CD8-positive, alpha-beta memory T cell (primary cell): ENCODE results near the gene MYO1H. TPM values are rescaled to one million over a fixed set of nuclear protein-coding genes. Genes with fewer than 3 reads are reported as not detected.
A peak's percentile ranks its signal among the peaks of the same experiment; 100 is the strongest.
"Not testable (repeated sequence)": the region's sequence is repeated elsewhere in the genome, so short reads cannot be mapped to it uniquely, and the experiment has no call there.

ENCODE experiments used
- CTCF ChIA-PET: fragments of 350-600 bp; sonication (Branson Sonifier 250); formaldehyde crosslinking; loops from one replicate; lab custom pipeline; 2021; ENCODE audit warnings: antibody characterized with exemption; lab: Charles Lee
- POLR2A ChIA-PET: fragments of 350-600 bp; sonication (Branson Sonifier 250); formaldehyde crosslinking; loops from one replicate; lab custom pipeline; 2021; ENCODE audit warnings: antibody characterized with exemption; lab: Charles Lee
- DNase-seq, 5 donors: peaks; one replicate each; pipeline versions ENCODE4 v3.0.0 to v3.0.0-alpha.2; 2020 to 2022; ENCODE audit warnings: mixed read lengths in 1 of 5
- H3K27ac ChIP-seq: one replicate; pipeline ENCODE4 v1.7.0; 2013; ENCODE audit warnings: low read depth, mild to moderate bottlenecking, low read length, moderate library complexity
- H3K27me3 ChIP-seq: 2 replicates; pipeline ENCODE4 v1.7.0; 2013; ENCODE audit warnings: low read length, mild to moderate bottlenecking; ENCODE audit not compliant: insufficient read depth, poor library complexity, severe bottlenecking
- H3K36me3 ChIP-seq: 2 replicates; pipeline ENCODE4 v1.7.0; 2013; ENCODE audit warnings: mild to moderate bottlenecking, low read length, moderate library complexity; ENCODE audit not compliant: insufficient read depth
- H3K4me1 ChIP-seq: 2 replicates; pipeline ENCODE4 v1.7.0; 2013; ENCODE audit warnings: mild to moderate bottlenecking, low read length, moderate library complexity; ENCODE audit not compliant: insufficient read depth
- H3K4me3 ChIP-seq: 2 replicates; pipeline ENCODE4 v1.7.0; 2013; ENCODE audit warnings: mild to moderate bottlenecking, low read length
- H3K9me3 ChIP-seq: 2 replicates; pipeline ENCODE4 v1.7.0; 2013; ENCODE audit warnings: mild to moderate bottlenecking, low read length
- H3K27ac Mint-ChIP-seq, 8 donors: one replicate each; pipeline ENCODE4 v1.8.0; 2020 to 2021; ENCODE audit warnings: mixed read lengths in 8 of 8, mild to moderate bottlenecking in 6 of 8, inconsistent platforms in 3 of 8, moderate library complexity in 3 of 8
- H3K27me3 Mint-ChIP-seq, 2 donors: one replicate each; pipeline ENCODE4 v1.8.0; 2020 to 2021; ENCODE audit warnings: mixed read lengths in 2 of 2, mild to moderate bottlenecking in 1 of 2, moderate library complexity in 1 of 2
- H3K36me3 Mint-ChIP-seq, 3 donors: one replicate each; pipeline ENCODE4 v1.8.0; 2020 to 2021; ENCODE audit warnings: mixed read lengths in 3 of 3, inconsistent platforms in 1 of 3, mild to moderate bottlenecking in 1 of 3
- H3K4me1 Mint-ChIP-seq, 3 donors: one replicate each; pipeline ENCODE4 v1.8.0; 2020 to 2021; ENCODE audit warnings: mixed read lengths in 3 of 3, inconsistent platforms in 1 of 3, mild to moderate bottlenecking in 1 of 3
- H3K4me3 Mint-ChIP-seq, 7 donors: one replicate each; pipeline ENCODE4 v1.8.0; 2020 to 2021; ENCODE audit warnings: mixed read lengths in 7 of 7, mild to moderate bottlenecking in 6 of 7, moderate library complexity in 4 of 7, inconsistent platforms in 2 of 7
- H3K9me3 Mint-ChIP-seq, 5 donors: one replicate each; pipeline ENCODE4 v1.8.0; 2020 to 2022; ENCODE audit warnings: mixed read lengths in 5 of 5, mild to moderate bottlenecking in 3 of 5, moderate library complexity in 2 of 5, inconsistent platforms in 1 of 5
- polyA plus RNA-seq: library from polyadenylated mRNA; unstranded; fragments of 300-500 nt; fragmentation: Illumina TruSeq; gene quantifications from one replicate; pipeline ENCODE4 v1.2.3, GENCODE V29; 2021
- total RNA-seq, 2 experiments: library from RNA; stranded (reverse); gene quantifications; one replicate each; pipeline ENCODE4 v1.2.3, GENCODE V29; 2021

MYO1H gene
- total and polyA plus RNA-seq, 3 experiments from 2014 or later, result not detected

DNA sequence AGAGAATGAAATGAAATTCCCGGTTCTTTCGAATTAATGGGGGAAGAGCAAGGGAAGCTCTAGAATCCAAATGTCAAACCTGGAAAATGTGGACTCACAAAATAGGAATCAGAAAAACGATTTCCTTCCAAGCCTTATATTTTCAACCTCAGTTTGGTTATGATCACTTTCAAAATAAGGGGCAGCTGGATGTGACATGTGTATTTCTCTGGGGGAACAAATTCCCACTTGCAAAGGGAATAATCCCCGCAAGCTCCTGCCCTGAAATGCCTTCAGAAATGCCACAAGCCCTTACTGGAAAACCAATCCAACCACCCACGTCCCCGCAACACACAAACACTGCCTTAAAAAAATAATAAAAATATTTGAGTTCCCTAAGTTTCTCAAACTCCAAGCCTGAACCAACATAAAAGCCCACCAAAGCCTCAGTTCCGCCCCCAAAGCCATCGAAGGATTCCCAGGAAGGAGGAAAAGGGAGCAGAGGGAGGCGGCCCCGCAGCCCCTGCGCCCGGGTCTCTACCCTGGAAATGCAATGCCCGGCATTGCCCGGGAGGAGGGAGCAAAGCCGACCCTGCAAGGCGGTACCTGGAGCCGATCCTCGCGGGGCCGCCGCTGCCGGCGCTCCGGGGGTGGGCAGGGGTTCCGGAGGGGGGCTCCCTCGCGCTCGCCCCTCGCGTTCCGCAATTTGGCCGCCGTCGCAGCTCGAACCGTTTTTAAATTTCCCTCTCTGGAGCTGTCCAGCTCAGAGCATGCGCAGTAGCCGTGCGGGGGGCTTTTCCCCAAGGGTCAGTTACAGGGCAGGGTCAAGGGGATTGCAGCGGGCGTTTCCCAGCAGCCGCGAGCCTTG is 38.9 kb upstream of the MYO1H start, which contains the start of gene FOXN4:
FOXN4 (minus strand) TSS at position 751 of the 847 bp plus-strand sequence. CDS start 963 bp downstream, outside the sequence.
- peak within 1 kb of the TSS; percentile 77 to 90 (median 83) for H3K4me3 Mint-ChIP-seq
- no peak for DNase-seq
- peaks cover 54 to 80% of the 10 kb centered on the region in 2 donors for H3K27me3 Mint-ChIP-seq
- Histone ChIP-seq H3K9me3 (no peaks in the 10 kb centered on the region), H3K36me3 (no peaks in the 10 kb centered on the region), H3K27ac (no peak within 1 kb of the TSS), H3K27me3 (peaks cover 20% of the 10 kb centered on the region), H3K4me1 (peaks cover 8% of the 10 kb centered on the region), H3K4me3 (no peak within 1 kb of the TSS)
- H3K36me3 Mint-ChIP-seq, result no peaks in the 10 kb centered on the region
- no peaks in the 10 kb centered on the region for H3K9me3 Mint-ChIP-seq
- ChIA-PET POLR2A (no interaction called here), CTCF (no interaction called here)
- H3K27ac Mint-ChIP-seq, result no peak within 1 kb of the TSS
- H3K4me1 Mint-ChIP-seq, result peaks cover 8 to 14% (median 9%) of the 10 kb centered on the region in 3 donors

- DNase-seq, result no peak
- H3K4me1 Mint-ChIP-seq, result peaks cover 8 to 14% (median 9%) of the 10 kb centered on the region in 3 donors
- no peaks in the 10 kb centered on the region for H3K36me3 Mint-ChIP-seq
- no peak overlapping the region for H3K4me3 ChIP-seq
- H3K9me3 Mint-ChIP-seq, result no peaks in the 10 kb centered on the region
- no peaks in the 10 kb centered on the region for H3K9me3 ChIP-seq
- peaks cover 20% of the 10 kb centered on the region for H3K27me3 ChIP-seq
- peaks cover 8% of the 10 kb centered on the region for H3K4me1 ChIP-seq
- H3K27ac Mint-ChIP-seq, result no peak overlapping the region
- H3K27ac ChIP-seq, result no peak overlapping the region
- H3K36me3 ChIP-seq, result no peaks in the 10 kb centered on the region
- POLR2A ChIA-PET, result no interaction called here
- CTCF ChIA-PET, result no interaction called here
- H3K4me3 Mint-ChIP-seq, result peak overlapping the region; percentile 77 to 90 (median 83)
- H3K27me3 Mint-ChIP-seq, result peaks cover 49 to 81% of the 10 kb centered on the region in 2 donors
These were observed 38.1 kb upstream of the MYO1H start for GRCh38 chr12:109309381-109310246.

DNA sequence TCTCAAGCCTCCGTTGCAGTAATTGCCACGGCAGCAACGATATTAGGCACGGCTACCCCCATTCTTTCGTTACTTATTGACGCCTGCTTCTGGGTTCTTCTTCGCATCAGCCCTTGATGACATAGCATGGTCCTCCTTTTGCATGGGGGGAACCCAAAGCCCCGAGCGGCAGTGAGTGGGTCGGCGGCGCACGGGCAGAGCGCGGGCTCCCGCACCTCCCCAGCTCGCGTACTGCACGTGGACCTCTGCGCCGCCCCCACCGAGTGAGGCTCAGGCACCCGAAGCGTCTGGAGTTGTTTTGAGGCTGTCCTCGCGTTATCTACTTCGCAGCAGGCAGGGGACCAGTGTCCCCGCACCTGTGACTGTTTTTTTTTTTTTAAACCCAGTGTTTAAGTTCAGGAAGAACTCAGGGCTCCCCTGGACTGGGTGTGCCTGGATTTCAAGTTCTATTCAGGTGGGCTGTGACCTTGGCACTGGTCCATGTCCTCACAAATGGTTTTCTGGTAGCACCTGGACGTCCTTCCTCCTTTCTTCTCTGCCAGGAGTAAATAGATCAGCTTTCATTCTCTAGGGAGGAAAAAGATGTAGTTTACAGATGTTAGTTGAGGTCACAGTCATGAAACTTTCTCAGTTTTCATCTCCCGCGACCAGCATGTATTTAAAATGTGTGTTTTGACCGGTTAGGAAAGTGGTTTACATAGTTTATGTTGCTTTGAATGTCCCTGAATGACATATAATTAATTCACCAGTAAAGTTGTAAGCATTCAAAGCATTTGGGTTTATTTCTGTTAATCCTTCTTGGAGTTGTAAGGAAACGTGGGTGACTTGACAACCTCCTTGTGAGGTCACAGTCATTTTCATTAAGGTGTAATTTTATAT is 37.2 kb upstream of the MYO1H start:
- Mint-ChIP-seq H3K9me3 (no peaks in the 10 kb centered on the region), H3K36me3 (no peaks in the 10 kb centered on the region), H3K4me3 (peak overlapping the region; percentile 71 to 88 (median 77)), H3K27me3 (peaks cover 51 to 78% of the 10 kb centered on the region in 2 donors), H3K4me1 (peaks cover 8 to 14% (median 9%) of the 10 kb centered on the region in 3 donors), H3K27ac (no peak overlapping the region)
- Histone ChIP-seq H3K36me3 (no peaks in the 10 kb centered on the region), H3K27me3 (peaks cover 20% of the 10 kb centered on the region), H3K4me1 (peaks cover 8% of the 10 kb centered on the region), H3K4me3 (no peak overlapping the region), H3K9me3 (no peaks in the 10 kb centered on the region), H3K27ac (no peak overlapping the region)
- no peak for DNase-seq
- POLR2A ChIA-PET, result no interaction called here
- CTCF ChIA-PET, result no interaction called here

- H3K4me3 Mint-ChIP-seq, CTCF ChIA-PET, POLR2A ChIA-PET: not testable (repeated sequence)
These were observed 26.4 kb upstream of the MYO1H start for GRCh38 chr12:109321294-109321693.

GRCh38 chr12:109329003-109329402 is 18.7 kb upstream of the MYO1H start:
- no peaks in the 10 kb centered on the region for H3K9me3 ChIP-seq
- no peak for DNase-seq
- CTCF ChIA-PET, result no interaction called here
- H3K4me1 Mint-ChIP-seq, result no peaks in the 10 kb centered on the region
- H3K36me3 Mint-ChIP-seq, result peaks cover 0 to 2% (median 0%) of the 10 kb centered on the region in 3 donors
- H3K27ac Mint-ChIP-seq, result no peak overlapping the region
- peaks cover 2 to 22% of the 10 kb centered on the region in 2 donors for H3K27me3 Mint-ChIP-seq
- H3K27ac ChIP-seq, result no peak overlapping the region
- no peak overlapping the region for H3K4me3 Mint-ChIP-seq
- H3K9me3 Mint-ChIP-seq, result no peaks in the 10 kb centered on the region
- no peaks in the 10 kb centered on the region for H3K4me1 ChIP-seq
- H3K27me3 ChIP-seq, result no peaks in the 10 kb centered on the region
- POLR2A ChIA-PET, result no interaction called here
- H3K36me3 ChIP-seq, result no peaks in the 10 kb centered on the region
- H3K4me3 ChIP-seq, result no peak overlapping the region

More at GRCh38 chr12:109321294-109321693, 26.4 kb upstream of the MYO1H start:
- H3K4me3 ChIP-seq, H3K27ac Mint-ChIP-seq, H3K36me3 Mint-ChIP-seq, H3K4me1 Mint-ChIP-seq, DNase-seq, H3K36me3 ChIP-seq, H3K4me1 ChIP-seq, H3K9me3 Mint-ChIP-seq, H3K27ac ChIP-seq, H3K9me3 ChIP-seq, H3K27me3 ChIP-seq: not testable (repeated sequence)
- peaks cover 24 to 32% of the 10 kb centered on the region in 2 donors for H3K27me3 Mint-ChIP-seq

DNA sequence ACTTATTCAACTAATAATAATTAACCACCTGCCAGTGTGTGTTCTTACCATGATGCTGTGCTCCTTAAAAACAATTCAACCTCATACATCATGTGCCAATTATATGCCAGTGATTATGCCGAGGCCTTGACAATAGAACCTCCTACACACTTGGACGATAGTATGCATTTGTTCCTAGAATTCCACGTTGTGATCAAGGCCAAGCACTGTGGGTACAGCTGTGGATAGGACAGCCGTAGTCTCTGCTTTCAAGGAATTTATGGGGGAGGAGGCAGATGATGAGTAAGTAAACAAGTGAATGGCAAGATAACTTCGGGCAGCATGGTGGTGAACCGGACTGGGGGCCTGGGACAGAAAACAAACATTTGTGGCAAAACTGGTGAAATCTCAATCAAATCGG is 18.0 kb upstream of the MYO1H start:
- POLR2A ChIA-PET, result no interaction called here
- H3K9me3 ChIP-seq, result no peaks in the 10 kb centered on the region
- CTCF ChIA-PET, result no interaction called here
- no peaks in the 10 kb centered on the region for H3K4me1 Mint-ChIP-seq
- peaks cover 0 to 2% (median 0%) of the 10 kb centered on the region in 3 donors for H3K36me3 Mint-ChIP-seq
- H3K27ac Mint-ChIP-seq, result no peak overlapping the region
- H3K9me3 Mint-ChIP-seq, result no peaks in the 10 kb centered on the region
- H3K27me3 Mint-ChIP-seq, result peaks cover 2 to 22% of the 10 kb centered on the region in 2 donors
- no peaks in the 10 kb centered on the region for H3K36me3 ChIP-seq
- H3K4me3 ChIP-seq, result no peak overlapping the region
- DNase-seq, result no peak
- H3K27ac ChIP-seq, result no peak overlapping the region
- H3K4me3 Mint-ChIP-seq, result no peak overlapping the region
- no peaks in the 10 kb centered on the region for H3K27me3 ChIP-seq
- H3K4me1 ChIP-seq, result no peaks in the 10 kb centered on the region

- no peaks in the 10 kb centered on the region for H3K27me3 ChIP-seq
- no peak for DNase-seq
- peaks cover 2 to 22% of the 10 kb centered on the region in 2 donors for H3K27me3 Mint-ChIP-seq
- ChIA-PET POLR2A (no interaction called here), CTCF (interaction anchor here (0.9 kb wide), 1 partner anchor 40 kb away, joined by 3 read pairs; no protein-coding TSS in a partner anchor)
- H3K36me3 ChIP-seq, result no peaks in the 10 kb centered on the region
- H3K4me1 ChIP-seq, result no peaks in the 10 kb centered on the region
- no peaks in the 10 kb centered on the region for H3K9me3 ChIP-seq
- peaks cover 0 to 2% (median 0%) of the 10 kb centered on the region in 3 donors for H3K36me3 Mint-ChIP-seq
- H3K4me3 ChIP-seq, result no peak overlapping the region
- no peaks in the 10 kb centered on the region for H3K4me1 Mint-ChIP-seq
- H3K27ac Mint-ChIP-seq, result no peak overlapping the region
- no peak overlapping the region for H3K4me3 Mint-ChIP-seq
- H3K9me3 Mint-ChIP-seq, result peaks cover 0 to 2% (median 0%) of the 10 kb centered on the region in 5 donors
- no peak overlapping the region for H3K27ac ChIP-seq
These were observed 17.1 kb upstream of the MYO1H start for GRCh38 chr12:109330282-109331230.
